ENCODE results near the gene ATP2A3. TPM values are rescaled to one million over a fixed set of nuclear protein-coding genes. Genes with fewer than 3 reads are reported as not detected.

The ATP2A3 gene
- total RNA-seq, 4 donors from 2014 or later: 0.89 to 1.4 (median 0.98) TPM

- DNase-seq (no peak), ATAC-seq (peak in 1 of 2 donors; percentile 23)
- TF ChIP-seq CTCF (IDR thresholded peaks at IDR 0.05 in 4 of 5, conservative IDR thresholded peaks at IDR 0.05 in 1 of 5) (no peak), POLR2A (IDR thresholded peaks at IDR 0.05) (no peak)
- no peaks in the 10 kb centered on the region for H3K9me3 ChIP-seq
- intact Hi-C loops (cut with DNase I; ENCODE audit: low total_unique reads) (no loop called here), in situ Hi-C loops (cut with MboI; ENCODE audit: low sequenced_read_pairs in 4 of 4) (no loop called here)
- H3K4me3 ChIP-seq: no peak overlapping the region
- peaks cover 7 to 13% of the 10 kb centered on the region in 2 donors for H3K4me1 ChIP-seq
- peak overlapping the region in 3 of 4 donors; percentile 28 to 75 (median 64) for H3K27ac ChIP-seq
- no peaks in the 10 kb centered on the region for H3K27me3 ChIP-seq
- no peaks in the 10 kb centered on the region for H3K36me3 ChIP-seq
These were observed 14.4 kb upstream of the ATP2A3 start for GRCh38 chr17:3978421-3979289.

GRCh38 chr17:3977387-3977786 lies 13.2 kb upstream of the ATP2A3 start:
- H3K36me3 ChIP-seq: no peaks in the 10 kb centered on the region
- ATAC-seq (peak; percentile 49 to 55), DNase-seq (peak in 1 of 2 donors; percentile 46)
- no peak for TF ChIP-seq CTCF (IDR thresholded peaks at IDR 0.05 in 4 of 5, conservative IDR thresholded peaks at IDR 0.05 in 1 of 5)
- H3K4me3 ChIP-seq: no peak overlapping the region
- peak overlapping the region; percentile 64 to 79 (median 74) for H3K27ac ChIP-seq
- in situ Hi-C loops (cut with MboI; ENCODE audit: low sequenced_read_pairs in 4 of 4): no loop called here
- H3K27me3 ChIP-seq: no peaks in the 10 kb centered on the region
- no peaks in the 10 kb centered on the region for H3K9me3 ChIP-seq
- H3K4me1 ChIP-seq: peaks cover 7 to 13% of the 10 kb centered on the region in 2 donors
- intact Hi-C loops (cut with DNase I; ENCODE audit: low total_unique reads): loop anchor here (1.0 kb wide), 1 partner anchor 25 kb away; no protein-coding TSS in a partner anchor

DNA sequence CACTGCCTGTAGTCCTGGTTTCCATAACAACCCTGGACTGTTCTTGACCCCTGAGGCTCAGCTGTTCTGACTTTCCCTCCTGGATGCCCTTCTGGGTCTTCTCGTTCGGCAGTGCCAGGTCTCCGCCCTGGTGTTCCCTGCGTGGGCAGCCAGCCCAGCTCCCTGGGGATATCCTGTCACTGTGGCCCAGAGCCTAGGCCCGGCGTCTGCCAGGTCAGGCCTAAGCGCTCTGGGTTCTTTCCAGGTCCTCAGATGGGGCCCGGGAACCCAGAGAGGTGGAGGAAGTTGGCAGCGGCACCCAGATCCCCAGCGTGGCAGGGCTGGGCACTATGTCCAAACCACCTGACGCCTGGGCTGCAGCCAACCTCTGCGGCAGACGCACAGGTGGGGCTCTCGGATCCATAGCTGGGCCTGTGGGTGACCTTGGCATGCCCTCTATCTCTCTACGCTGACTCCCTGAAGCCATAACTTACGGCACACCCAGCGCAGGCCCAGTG lies 12.5 kb upstream of the ATP2A3 start:
- H3K4me1 ChIP-seq: peaks cover 7 to 13% of the 10 kb centered on the region in 2 donors
- DNase-seq (peak; percentile 48 to 91), ATAC-seq (peak; percentile 69 to 84)
- peak overlapping the region; percentile 64 to 79 (median 74) for H3K27ac ChIP-seq
- H3K36me3 ChIP-seq: no peaks in the 10 kb centered on the region
- in situ Hi-C loops (cut with MboI; ENCODE audit: low sequenced_read_pairs in 4 of 4): no loop called here
- intact Hi-C loops (cut with DNase I; ENCODE audit: low total_unique reads): loop anchor here (1.0 kb wide), 1 partner anchor 26 kb away; no protein-coding TSS in a partner anchor
- no peak for TF ChIP-seq CTCF (IDR thresholded peaks at IDR 0.05 in 4 of 5, conservative IDR thresholded peaks at IDR 0.05 in 1 of 5)
- no peak for TF ChIP-seq POLR2A (IDR thresholded peaks at IDR 0.05)
- H3K27me3 ChIP-seq: no peaks in the 10 kb centered on the region
- H3K9me3 ChIP-seq: no peaks in the 10 kb centered on the region
- H3K4me3 ChIP-seq: no peak overlapping the region

- intact Hi-C loops (cut with DNase I; ENCODE audit: low total_unique reads): no loop called here
- Histone ChIP-seq H3K36me3 (no peaks in the 10 kb centered on the region), H3K4me1 (peaks cover 7 to 13% of the 10 kb centered on the region in 2 donors), H3K27me3 (no peaks in the 10 kb centered on the region), H3K9me3 (no peaks in the 10 kb centered on the region), H3K4me3 (no peak overlapping the region), H3K27ac (no peak overlapping the region)
- no peak for DNase-seq
- in situ Hi-C loops (cut with MboI; ENCODE audit: low sequenced_read_pairs in 4 of 4): no loop called here
- TF ChIP-seq CTCF (IDR thresholded peaks at IDR 0.05 in 4 of 5, conservative IDR thresholded peaks at IDR 0.05 in 1 of 5): no peak
- TF ChIP-seq POLR2A (IDR thresholded peaks at IDR 0.05): no peak
- no peak for ATAC-seq
These were observed 10.7 kb upstream of the ATP2A3 start for GRCh38 chr17:3974980-3975379.

Data from gastrocnemius medialis (tissue), 4 donors.